Smooth muscle cell (in vitro differentiated cells): ENCODE results near the gene C4B. TPM values are rescaled to one million over a fixed set of nuclear protein-coding genes. Genes with fewer than 3 reads are reported as not detected.

Experiments used
- DNase-seq: peaks from one replicate; lab custom pipeline; 2025; ENCODE audit not compliant: unreplicated experiment; lab: John Stamatoyannopoulos, UW
- H2AFZ ChIP-seq: fragments of 200-600 bp; sonication (generic); 2 replicates; pipeline ENCODE4 v1.6.0; 2016; ENCODE audit warnings: antibody characterized with exemption, low read depth, mild to moderate bottlenecking
- H3F3A ChIP-seq: fragments of 200-600 bp; sonication (generic); 2 replicates; pipeline ENCODE4 v1.6.0; 2017; ENCODE audit warnings: antibody characterized with exemption, low read depth
- H3K27ac ChIP-seq: fragments of 200-600 bp; sonication (generic); 2 replicates; pipeline ENCODE4 v1.5.1; 2016; ENCODE audit warnings: low read depth, mild to moderate bottlenecking
- H3K27me3 ChIP-seq: fragments of 200-600 bp; sonication (generic); 2 replicates; pipeline ENCODE4 v1.6.1; 2016; ENCODE audit warnings: low read depth, mild to moderate bottlenecking
- H3K36me3 ChIP-seq: fragments of 200-600 bp; sonication (generic); 2 replicates; pipeline ENCODE4 v1.5.1; 2016; ENCODE audit warnings: low read depth
- H3K4me1 ChIP-seq: fragments of 200-600 bp; sonication (generic); 2 replicates; pipeline ENCODE4 v1.5.1; 2016; ENCODE audit warnings: low read depth
- H3K4me2 ChIP-seq: fragments of 200-600 bp; sonication (generic); 2 replicates; pipeline ENCODE4 v1.6.0; 2016; ENCODE audit warnings: mild to moderate bottlenecking
- H3K4me3 ChIP-seq: fragments of 200-600 bp; sonication (generic); 2 replicates; pipeline ENCODE4 v1.5.1; 2016; ENCODE audit warnings: mild to moderate bottlenecking
- H3K79me2 ChIP-seq: fragments of 200-600 bp; sonication (generic); 2 replicates; pipeline ENCODE4 v1.6.0; 2016; ENCODE audit warnings: low read depth, mild to moderate bottlenecking
- H3K9ac ChIP-seq: fragments of 200-600 bp; sonication (generic); 2 replicates; pipeline ENCODE4 v1.6.0; 2016; ENCODE audit warnings: low read depth
- H3K9me3 ChIP-seq: fragments of 200-600 bp; sonication (generic); replicated peaks from 2 replicates; pipeline ENCODE4 v1.5.1; 2016; ENCODE audit warnings: low read depth
- H4K20me1 ChIP-seq: fragments of 200-600 bp; sonication (generic); 2 replicates; pipeline ENCODE4 v1.6.0; 2016; ENCODE audit warnings: low read depth
- CTCF ChIP-seq: fragments of 200-600 bp; sonication (generic); IDR thresholded peaks from 2 replicates; pipeline ENCODE4 v1.5.1; 2017; ENCODE audit warnings: borderline replicate concordance, mild to moderate bottlenecking, antibody characterized with exemption; ENCODE audit not compliant: insufficient read depth, poor library complexity, severe bottlenecking
- WGBS: methylation state at CpG from one replicate; pipeline ENCODE4 v1.1.7; 2016; ENCODE audit warnings: low lambda C conversion rate; 5-methylcytosine and 5-hydroxymethylcytosine counted together
- polyA plus RNA-seq: library from polyadenylated mRNA; unstranded; fragments of >200 nt; fragmentation: Nextera tagmentation; extraction: Ambion mirVana; gene quantifications from 2 replicates; pipeline ENCODE4 v1.2.1, GENCODE V29; 2016
- total RNA-seq: library from RNA; depleted of rRNA; stranded (reverse); fragments of >200 nt; gene quantifications from 2 replicates; pipeline ENCODE4 v1.2.3, GENCODE V29; 2014

The C4B gene
- total and polyA plus RNA-seq, 2 experiments from 2014 or later: 1.3 to 3.8 TPM

GRCh38 chr6:32056254-32056653 lies 41.7 kb downstream of the C4B start:
- H3K27me3 ChIP-seq: no peaks in the 10 kb centered on the region
- H3K27ac ChIP-seq: no peak overlapping the region
- no peak overlapping the region for H3K4me3 ChIP-seq
- H3F3A ChIP-seq: no peaks in the 10 kb centered on the region
- 91% methylated on average over 7 of the region's 7 CpGs for WGBS
- no peaks in the 10 kb centered on the region for H4K20me1 ChIP-seq
- no peaks in the 10 kb centered on the region for H3K36me3 ChIP-seq
- DNase-seq: no peak
- no peaks in the 10 kb centered on the region for H3K4me1 ChIP-seq
- H3K9me3 ChIP-seq: no peaks in the 10 kb centered on the region
- no peak overlapping the region for H3K4me2 ChIP-seq
- H2AFZ ChIP-seq: no peak overlapping the region
- TF ChIP-seq CTCF: no peak
- no peak overlapping the region for H3K9ac ChIP-seq
- H3K79me2 ChIP-seq: no peaks in the 10 kb centered on the region

GRCh38 chr6:32057966-32058365 lies 43.4 kb downstream of the C4B start:
- Histone ChIP-seq H3K9me3 (no peaks in the 10 kb centered on the region), H3K79me2 (no peaks in the 10 kb centered on the region), H2AFZ (no peak overlapping the region), H3K4me2 (no peak overlapping the region), H3K4me3 (no peak overlapping the region), H3K4me1 (no peaks in the 10 kb centered on the region), H3F3A (no peaks in the 10 kb centered on the region), H3K27me3 (no peaks in the 10 kb centered on the region), H3K36me3 (no peaks in the 10 kb centered on the region), H3K27ac (no peak overlapping the region), H4K20me1 (no peaks in the 10 kb centered on the region), H3K9ac (no peak overlapping the region)
- DNase-seq: no peak
- WGBS: 91% methylated on average over 17 of the region's 17 CpGs
- no peak for TF ChIP-seq CTCF

- Histone ChIP-seq H4K20me1 (no peaks in the 10 kb centered on the region), H3F3A (no peaks in the 10 kb centered on the region), H3K4me1 (no peaks in the 10 kb centered on the region), H3K79me2 (no peaks in the 10 kb centered on the region), H3K4me2 (no peak overlapping the region), H3K9me3 (no peaks in the 10 kb centered on the region), H3K9ac (no peak overlapping the region), H2AFZ (no peak overlapping the region), H3K4me3 (no peak overlapping the region), H3K36me3 (no peaks in the 10 kb centered on the region), H3K27me3 (no peaks in the 10 kb centered on the region), H3K27ac (no peak overlapping the region)
- DNase-seq: no peak
- 93% methylated on average over 11 of the region's 11 CpGs for WGBS
- no peak for TF ChIP-seq CTCF
These were observed 43.9 kb downstream of the C4B start for GRCh38 chr6:32058511-32058963.

GRCh38 chr6:32060966-32061655 lies 46.5 kb downstream of the C4B start:
- DNase-seq: no peak
- Histone ChIP-seq H4K20me1 (no peaks in the 10 kb centered on the region), H3K4me2 (no peak overlapping the region), H3K4me1 (no peaks in the 10 kb centered on the region), H3K27ac (no peak overlapping the region), H2AFZ (no peak overlapping the region), H3K4me3 (no peak overlapping the region), H3K27me3 (no peaks in the 10 kb centered on the region), H3F3A (no peaks in the 10 kb centered on the region), H3K36me3 (no peaks in the 10 kb centered on the region), H3K9ac (no peak overlapping the region), H3K9me3 (no peaks in the 10 kb centered on the region), H3K79me2 (no peaks in the 10 kb centered on the region)
- TF ChIP-seq CTCF: no peak
- 94% methylated on average over 27 of the region's 28 CpGs for WGBS
